ENCODE measurements around the gene RCSD1.

GRCh38 chr1:167685844-167686243 is 55.8 kb downstream of the RCSD1 start:
- TF ChIP-seq POLR2A (IDR thresholded peaks at IDR 0.05) = no peak
- TF ChIP-seq, protein P1, sequence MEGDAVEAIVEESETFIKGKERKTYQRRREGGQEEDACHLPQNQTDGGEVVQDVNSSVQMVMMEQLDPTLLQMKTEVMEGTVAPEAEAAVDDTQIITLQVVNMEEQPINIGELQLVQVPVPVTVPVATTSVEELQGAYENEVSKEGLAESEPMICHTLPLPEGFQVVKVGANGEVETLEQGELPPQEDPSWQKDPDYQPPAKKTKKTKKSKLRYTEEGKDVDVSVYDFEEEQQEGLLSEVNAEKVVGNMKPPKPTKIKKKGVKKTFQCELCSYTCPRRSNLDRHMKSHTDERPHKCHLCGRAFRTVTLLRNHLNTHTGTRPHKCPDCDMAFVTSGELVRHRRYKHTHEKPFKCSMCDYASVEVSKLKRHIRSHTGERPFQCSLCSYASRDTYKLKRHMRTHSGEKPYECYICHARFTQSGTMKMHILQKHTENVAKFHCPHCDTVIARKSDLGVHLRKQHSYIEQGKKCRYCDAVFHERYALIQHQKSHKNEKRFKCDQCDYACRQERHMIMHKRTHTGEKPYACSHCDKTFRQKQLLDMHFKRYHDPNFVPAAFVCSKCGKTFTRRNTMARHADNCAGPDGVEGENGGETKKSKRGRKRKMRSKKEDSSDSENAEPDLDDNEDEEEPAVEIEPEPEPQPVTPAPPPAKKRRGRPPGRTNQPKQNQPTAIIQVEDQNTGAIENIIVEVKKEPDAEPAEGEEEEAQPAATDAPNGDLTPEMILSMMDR (IDR thresholded peaks at IDR 0.05) = no peak
